HG03354 (cell line): ENCODE measurements around the gene OAT.
"Not testable (repeated sequence)": the region's sequence is repeated elsewhere in the genome, so short reads cannot be mapped to it uniquely, and the experiment has no call there.

Experiments
- ATAC-seq: cut with Tn5 transposase; IDR thresholded peaks from one replicate; pipeline ENCODE4 v1.9.1; 2021; ENCODE audit warnings: mild to moderate bottlenecking; ENCODE audit not compliant: unreplicated experiment, poor library complexity, severe bottlenecking

The OAT gene

DNA sequence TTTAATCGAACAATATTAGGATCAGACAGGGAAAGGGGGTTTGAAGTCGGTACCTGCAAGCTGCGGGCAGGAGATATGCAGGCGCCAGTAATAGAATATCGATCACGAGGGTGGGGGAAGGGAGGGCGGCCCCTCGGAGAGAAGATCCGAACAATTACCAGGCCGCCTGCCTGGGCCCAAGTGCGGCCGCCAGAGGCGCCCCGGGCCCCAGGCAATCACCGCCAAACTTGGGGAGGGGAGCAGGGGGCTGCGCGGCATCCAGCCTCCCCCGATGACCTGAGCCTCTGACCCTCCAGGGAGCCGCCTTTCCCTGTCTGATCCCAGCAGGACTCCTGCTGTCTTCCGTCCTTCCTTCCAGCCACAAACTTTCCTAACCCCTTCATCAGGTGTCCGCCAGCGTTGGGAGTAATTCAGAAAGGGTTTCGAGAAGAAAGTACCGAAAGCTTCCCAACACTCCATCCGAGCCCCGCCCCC is 30.0 kb upstream of the OAT start:
- no peak for ATAC-seq

DNA sequence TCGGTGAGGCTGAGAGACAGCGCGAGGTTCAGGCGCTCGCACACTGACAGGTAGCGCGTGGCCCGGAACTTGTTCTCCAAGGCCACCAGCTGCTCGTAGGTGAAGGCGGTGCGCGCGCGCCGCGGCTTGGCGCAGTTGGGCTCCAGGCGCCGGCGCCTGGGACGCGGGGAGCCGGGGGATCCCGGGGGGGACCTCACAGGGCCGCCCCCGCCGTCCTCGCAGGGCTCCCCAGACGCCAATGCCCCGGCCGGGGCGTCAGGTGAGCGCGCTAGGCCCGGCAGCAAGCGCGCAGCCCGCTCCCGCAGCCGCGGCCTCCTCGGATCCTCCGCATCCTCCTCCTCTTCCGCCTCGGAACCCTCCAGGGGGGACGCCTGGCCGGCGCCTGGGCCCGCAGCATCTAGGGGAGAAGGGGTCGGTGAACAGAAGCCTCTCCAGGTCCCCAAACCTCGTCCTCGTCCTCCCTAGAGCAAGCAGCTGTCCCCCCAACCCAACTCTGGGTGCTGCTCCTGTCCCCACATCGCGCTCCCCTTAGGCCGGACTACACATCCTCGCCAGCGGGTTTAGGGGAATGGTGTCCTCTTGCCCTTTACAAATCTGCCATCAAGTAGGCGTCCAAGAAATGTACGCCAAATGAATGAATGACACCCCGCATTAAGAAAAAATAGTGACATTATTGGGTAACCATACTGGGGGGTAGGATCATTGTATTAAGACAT is 29.2 kb upstream of the OAT start:
- ATAC-seq = no peak

DNA sequence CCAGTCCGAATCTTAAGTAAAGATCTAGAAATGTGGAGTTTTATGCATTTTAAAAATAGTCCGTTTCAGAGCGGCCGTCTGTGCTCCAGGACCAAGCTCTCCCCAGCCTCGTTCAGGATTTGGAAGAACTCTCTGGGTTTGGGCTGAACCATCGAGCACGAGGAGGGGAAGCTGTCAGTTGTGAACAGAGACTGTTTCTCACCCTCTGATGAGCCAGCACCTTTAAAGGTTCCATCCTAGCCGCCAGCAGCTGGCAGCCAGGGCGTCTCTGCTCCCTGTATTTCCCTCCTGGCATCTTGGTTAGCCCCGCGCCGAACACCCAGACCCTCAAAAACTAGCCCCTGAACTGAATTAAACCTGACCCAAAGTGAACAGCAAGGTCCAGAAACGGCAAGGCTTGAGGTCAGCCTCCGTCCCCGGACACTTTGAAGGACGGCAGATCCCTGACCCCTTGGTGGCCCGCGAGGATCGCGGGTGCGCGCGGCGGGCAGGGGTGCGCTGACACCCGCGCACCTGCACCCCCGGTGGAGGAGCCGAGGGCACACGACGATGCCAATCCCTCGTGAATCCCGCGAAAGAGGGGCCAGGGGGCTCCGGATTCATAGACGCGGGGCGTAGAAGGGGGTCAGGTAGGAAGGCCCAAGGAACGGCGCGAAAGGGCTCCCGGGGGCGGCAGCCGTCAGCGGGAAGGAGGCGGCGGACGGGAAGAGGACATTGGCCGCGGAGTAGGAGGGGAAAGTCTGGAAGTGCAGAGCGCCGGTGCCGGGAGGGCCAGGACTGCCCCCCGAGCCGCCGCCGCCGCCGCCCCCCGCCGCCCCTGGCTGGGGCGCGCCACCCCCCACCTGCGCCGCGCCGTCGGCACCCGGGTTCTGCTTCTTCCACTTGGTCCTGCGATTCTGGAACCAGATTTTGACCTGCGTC is 28.4 kb upstream of the OAT start:
- ATAC-seq = no peak

DNA sequence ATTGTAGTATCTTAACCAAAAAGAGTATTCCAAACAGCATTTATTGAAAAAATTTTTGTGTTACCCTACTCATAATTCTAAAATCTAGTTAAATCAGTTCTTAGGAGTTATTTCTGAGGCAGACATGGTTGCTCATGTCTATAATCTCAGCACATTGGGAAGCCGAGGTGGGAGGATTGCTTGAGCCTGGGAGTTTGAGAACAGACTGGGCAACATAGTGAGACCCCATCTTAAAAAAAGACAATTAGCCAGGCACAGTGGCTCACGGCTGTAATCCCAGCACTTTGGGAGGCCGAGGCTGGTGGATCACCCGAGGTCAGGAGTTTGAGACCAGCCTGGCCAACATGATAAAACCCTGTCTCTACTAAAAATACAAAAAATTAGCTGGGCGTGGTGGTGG is 23.0 kb upstream of the OAT start:
- not testable (repeated sequence) for ATAC-seq

DNA sequence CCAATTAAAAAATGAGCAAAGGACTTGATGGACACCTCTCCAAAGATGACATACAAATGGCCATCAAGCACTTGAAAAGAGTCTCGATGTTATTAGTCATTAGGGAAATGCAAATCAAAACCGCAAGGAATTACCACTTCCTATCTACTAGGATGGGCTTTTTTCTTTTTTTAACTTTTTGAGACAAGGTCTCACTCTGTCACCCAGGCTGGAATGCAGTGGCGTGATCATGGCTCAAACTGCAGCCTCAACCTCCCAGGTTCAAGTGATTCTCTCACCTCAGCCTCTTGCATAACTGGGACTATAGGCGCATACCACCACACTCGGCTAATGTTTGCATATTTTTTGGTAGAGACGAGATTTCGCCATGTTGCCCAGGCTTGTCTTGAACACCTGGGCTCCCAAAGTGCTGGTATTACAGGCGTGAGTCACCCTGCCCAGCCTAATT is 17.5 kb upstream of the OAT start:
- ATAC-seq = peak; percentile 65

DNA sequence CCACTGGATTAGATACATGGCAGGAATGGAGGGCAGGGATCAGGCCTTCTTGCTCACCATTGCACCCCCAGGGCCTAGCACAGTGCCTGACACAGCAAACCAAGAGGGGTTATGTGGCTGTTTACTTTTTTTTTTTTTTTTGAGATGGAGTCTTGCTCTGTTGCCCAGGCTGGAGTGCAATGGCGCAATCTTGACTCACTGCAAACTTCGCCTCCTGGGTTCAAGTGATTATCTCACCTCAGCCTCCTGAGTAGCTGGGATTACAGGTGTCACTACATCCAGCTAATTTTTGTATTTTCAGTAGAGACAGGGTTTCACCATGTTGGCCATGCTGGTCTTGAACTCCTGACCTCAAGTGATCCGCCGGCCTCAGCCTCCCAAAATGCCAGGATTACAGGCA is 17.0 kb upstream of the OAT start:
- not testable (repeated sequence) for ATAC-seq

DNA sequence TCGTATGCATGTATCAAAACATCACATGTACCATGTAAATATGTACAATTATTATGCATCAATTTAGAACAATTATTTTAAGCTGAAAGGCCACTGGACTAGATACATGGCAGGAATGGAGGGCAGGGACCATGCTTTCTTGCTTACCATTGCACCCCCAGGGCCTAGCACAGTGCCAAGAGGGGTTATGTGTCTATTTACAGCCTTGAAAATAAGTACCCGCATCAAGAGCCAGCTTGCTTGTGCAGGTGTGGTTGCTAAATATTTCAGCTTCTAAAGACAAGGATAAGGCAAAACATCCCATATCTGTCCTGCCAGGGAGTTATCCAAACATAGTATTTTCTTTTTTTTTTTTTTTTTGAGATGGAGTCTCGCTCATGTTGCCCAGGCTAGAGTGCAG is 14.7 kb upstream of the OAT start:
- no peak for ATAC-seq

DNA sequence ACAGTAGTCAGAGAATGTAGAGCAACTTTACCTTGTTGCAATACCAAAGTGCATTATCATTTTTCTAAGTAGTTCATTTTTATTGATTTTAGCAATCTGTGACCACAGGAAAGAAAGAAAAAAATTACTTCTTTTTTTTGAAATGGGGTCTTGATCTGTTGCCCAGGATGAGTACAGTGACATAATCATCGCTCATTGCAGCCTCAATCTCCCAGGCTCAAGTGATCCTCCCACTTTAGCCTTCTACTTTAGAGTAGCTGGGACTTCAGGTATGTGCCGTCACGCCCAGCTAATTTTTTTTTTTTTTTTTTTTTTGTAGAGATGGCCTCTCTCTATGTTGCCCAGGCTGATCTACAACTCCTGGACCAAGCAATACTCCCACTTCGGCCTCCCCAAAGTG is 11.4 kb upstream of the OAT start:
- ATAC-seq = no peak

DNA sequence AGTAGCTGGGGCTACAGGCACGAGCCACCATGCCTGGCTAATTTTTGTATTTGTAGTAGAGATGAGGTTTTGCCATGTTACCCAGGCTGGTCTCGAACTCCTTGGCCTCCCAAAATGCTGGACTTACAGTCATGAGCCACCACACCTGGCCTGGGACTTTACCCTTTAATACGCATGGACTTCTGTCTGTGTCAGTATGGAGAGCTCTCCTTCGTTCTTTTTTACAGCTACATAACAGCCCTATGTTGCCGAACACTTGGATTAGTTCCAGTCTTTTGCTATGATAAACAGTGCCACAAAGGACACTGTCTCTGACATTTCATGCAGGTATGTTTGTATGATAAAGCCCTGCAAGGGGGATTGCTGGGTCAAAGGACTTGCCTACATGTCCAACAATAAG is 10.9 kb upstream of the OAT start:
- no peak for ATAC-seq

DNA sequence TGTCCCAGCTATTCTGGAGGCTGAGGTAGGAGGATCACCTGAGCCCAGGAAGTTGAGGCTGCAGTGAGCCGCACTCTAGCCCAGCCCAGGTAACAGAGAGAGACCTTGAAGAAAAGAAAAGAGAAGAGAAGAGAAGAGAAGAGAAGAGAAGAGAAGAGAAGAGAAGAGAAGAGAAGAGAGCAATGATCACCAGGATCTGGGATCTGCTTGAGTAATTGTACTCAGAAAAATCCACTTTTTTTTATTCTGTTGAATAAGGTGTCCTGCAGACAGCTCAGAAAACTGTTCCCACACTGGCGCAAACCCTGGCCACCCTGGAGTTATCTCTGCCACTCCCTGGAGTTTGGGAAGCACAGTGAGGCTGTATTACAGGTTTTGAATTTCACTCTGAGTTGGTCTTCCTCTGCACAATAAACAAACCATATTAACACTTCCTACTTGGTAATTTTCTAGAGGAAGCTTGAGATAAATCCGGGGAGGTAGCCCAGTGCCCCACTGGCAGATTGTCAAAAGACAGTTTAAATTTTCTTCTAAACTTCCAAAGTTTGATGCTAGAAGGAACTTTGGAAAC is 9.6 kb upstream of the OAT start:
- no peak for ATAC-seq

DNA sequence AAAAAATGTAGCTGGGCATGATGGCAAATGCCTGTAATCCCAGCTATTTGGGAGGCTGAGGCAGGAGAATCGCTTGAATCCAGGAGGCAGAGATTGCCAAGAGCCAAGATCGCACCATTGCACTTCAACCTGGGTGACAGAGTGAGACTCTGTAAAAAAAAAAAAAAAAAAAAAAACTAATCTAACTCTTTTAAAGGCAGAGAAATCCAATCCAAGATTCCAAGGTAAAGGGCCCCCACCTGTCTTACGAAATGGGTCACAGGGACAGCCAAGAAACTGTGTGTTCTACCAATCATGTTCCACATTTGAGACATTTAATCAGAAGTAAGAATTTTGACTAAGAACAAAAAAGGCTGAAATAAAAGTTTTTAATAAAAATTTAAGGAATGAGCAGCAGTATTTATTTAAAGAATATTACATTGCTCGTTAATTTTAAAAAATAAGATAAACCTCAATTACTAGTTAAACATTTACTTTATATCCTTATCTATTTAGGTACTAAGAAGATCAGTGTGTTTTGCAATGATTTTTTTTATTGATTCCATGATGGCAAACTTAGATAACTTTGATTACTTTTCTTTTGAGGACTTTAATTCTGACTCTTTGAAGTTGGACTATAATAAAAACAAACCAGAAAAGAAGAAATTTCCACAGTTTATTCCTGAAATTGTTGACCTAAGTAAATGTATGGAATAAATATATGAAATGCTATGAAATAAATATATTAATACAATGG is 6.7 kb upstream of the OAT start:
- ATAC-seq = no peak

DNA sequence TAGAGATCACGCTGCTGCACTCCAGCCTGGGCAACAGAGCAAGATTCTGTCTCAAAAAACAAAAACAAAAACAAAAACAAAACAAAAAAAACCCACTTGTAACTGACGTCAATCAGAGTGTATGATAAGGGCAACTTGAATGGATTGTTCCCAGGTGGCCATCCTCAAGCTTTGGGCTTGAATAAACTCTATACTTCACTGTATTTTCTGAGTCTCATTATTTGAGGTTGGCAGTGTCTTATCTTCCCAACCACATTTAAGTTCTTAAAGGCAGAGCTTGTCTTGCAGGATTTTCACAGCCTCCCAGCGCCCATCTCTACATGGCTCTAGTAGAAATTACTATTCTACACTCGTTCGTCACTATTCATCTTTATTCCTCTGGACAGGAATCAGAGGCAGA is 5.1 kb upstream of the OAT start:
- no peak for ATAC-seq

DNA sequence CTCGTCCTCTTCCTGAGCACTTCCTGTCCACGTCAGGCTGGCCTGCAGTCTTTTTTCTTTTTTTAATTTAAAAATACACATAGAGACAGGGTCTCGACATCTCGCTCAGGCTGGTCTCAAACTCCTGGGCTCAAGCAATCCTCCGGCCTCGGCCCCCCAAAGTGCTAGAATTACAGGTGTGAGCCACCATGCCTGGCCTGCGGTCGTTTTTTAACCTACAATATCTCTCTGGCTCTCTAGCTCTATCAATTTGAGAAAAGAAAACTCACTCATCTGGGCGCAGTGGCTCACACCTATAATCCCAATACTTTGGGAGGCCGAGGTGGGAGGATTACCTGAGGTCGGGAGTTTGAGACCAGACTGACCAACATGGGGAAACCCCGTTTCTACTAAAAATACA is 4.0 kb upstream of the OAT start:
- ATAC-seq = no peak

DNA sequence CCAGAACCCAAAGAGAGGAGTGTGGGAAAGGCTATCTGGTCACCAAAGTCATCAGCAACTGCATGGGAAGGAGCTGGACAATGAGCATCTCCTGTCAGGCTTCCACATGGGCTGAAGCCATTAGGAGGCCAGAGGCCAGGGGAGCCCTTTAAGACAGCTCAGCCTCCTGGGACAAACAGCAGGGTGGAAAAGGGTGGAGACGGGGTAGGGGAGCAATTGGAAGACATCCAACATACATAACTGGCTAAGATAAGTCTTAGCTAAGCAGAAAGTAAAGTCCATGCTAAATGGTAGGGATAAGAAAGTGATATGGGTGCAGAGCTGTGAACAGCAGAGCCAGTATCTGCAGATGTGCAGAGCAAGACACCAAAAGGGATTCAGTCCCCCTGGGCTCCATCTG is 1.5 kb upstream of the OAT start:
- no peak for ATAC-seq

DNA sequence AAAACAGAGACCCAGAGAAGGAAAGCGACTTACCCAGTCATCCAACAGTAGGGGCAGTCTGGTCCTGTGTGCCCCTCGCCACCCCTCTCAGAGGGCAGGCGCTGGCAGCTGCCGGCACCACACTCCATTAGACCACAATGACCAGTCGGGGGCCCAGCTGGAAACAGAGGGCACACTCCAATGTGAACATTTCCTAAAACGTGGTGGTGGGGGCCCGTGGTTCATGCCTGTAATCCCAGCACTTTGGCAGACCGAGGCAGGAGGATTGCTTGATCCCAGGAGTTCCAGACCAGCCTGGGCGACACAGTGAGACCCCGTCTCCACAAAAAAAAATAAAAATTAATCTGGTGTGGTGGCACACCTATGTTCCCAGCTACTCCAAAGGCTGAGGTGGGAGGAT is 912 bp upstream of the OAT start:
- ATAC-seq = no peak

DNA sequence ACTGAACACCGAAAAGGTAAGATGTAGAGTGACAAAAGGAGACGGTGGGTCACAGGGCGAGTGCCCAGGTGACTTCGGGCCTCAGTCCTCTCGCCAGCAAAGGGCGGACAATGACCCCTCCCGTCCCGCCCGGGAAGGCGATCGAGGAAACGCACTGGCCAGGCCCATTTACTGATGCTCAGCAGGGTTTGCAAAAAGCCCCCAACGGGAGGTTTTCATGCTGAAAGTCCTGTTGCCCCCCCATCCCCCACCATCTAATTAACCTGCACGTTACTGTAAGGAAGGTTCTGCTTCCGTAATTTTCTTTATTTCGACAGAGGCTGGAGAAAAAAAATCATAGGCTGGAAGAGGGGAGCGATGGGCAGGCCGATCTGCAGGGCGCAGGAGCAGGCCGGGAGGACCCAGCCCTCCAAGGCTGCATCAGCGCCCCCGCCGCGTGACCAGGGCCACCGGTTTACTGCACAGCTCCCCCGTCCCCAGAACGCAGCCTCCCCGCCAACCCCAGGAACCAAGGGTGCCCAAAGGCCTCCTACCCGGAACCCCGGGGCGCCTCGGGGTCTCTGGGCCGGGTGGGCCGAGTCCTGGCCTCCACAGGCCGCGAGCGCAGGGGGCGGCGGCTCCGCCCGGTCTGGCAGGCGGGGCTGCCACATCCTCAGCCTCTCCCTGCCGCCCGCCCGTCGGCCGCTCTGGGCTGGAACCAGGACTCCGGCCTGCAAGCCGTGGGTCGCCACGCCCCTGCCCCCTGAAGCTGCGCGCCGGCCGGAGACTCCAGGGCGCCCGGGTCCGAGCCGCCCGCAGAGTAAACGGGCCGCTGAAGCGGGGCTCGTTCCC is 613 bp downstream of the OAT start:
- peak; percentile 34 for ATAC-seq

DNA sequence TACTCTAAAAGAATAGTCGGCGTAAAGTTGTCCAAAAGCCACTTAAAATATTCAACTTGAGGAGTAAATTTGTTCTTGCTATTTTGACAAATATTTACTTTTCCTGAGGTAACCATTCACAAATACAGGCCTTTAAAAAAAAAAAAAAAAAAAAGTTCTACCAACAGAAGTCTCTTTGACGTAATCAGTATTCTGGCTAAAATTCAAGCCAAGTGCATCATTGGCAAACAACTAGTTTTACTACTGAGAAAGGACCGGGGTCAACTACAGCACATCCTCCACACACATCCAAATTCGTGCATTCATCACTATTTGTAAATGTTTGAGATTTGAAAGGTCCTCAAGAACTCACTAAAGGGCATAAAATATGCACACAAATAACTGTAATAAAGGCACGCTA is 2.0 kb downstream of the OAT start:
- ATAC-seq = no peak

DNA sequence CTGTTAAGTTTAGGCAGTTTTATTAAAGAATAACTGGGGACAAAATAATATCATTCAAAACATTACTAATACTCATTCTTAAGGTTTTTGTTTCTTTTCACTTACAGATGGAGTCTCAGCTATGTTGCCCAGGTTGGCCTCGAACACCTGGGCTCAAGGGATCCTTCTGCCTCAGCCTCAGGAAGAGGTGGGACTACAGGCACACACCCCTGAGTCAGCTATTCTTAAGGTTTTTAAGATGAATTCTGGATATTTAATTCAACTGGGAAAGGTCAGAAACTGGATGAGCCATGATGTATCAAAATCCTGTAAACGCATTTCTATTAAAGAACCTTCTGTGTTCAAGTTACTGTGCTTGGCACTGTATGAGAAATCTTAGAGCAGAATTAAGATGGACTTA is 3.5 kb downstream of the OAT start:
- ATAC-seq = no peak

DNA sequence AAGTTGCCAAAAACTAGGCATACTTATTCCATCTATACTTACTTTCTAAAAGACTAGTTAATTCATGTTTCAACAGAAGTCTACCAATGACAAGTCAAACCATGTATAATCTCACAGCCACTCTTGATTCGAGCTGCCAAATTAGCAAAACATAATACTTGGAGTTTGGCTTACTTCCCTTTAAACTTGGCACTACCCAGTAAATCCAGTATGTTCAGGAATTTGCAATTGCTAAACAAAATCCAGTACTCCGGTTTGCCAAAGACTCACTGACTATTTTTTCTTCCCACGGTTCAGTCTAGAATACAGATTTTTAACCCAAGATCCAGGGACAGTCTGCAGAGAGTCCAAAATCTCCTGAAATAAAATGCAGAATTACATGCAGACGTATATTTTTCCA is 4.6 kb downstream of the OAT start:
- no peak for ATAC-seq
